HUES64 (cell line): ENCODE results near the gene AGL. TPM values are rescaled to one million over a fixed set of nuclear protein-coding genes. Genes with fewer than 3 reads are reported as not detected.

Experiments used
- H3K27ac ChIP-seq: 2 replicates; pipeline ENCODE4 v1.7.0; 2013; ENCODE audit warnings: low read depth, low read length, inconsistent platforms
- H3K27me3 ChIP-seq: 2 replicates; pipeline ENCODE4 v1.6.1; 2013; ENCODE audit warnings: mild to moderate bottlenecking, low read length; ENCODE audit not compliant: insufficient read depth
- H3K36me3 ChIP-seq: 2 replicates; pipeline ENCODE4 v1.6.1; 2013; ENCODE audit warnings: mild to moderate bottlenecking, low read length; ENCODE audit not compliant: insufficient read depth
- H3K4me1 ChIP-seq: 2 replicates; pipeline ENCODE4 v1.6.1; 2013; ENCODE audit warnings: mild to moderate bottlenecking, low read length, moderate library complexity; ENCODE audit not compliant: insufficient read depth
- H3K4me3 ChIP-seq: 2 replicates; pipeline ENCODE4 v1.5.1; 2013; ENCODE audit warnings: mild to moderate bottlenecking, low read length, moderate library complexity
- H3K9ac ChIP-seq: 2 replicates; pipeline ENCODE4 v1.6.1; 2013; ENCODE audit warnings: mild to moderate bottlenecking, low read depth, low read length
- H3K9me3 ChIP-seq: 2 replicates; pipeline ENCODE4 v1.6.1; 2013; ENCODE audit warnings: low read depth, low read length; ENCODE audit not compliant: insufficient read depth
- WGBS: fragments of 150-250, 120-280 bp; methylation state at CpG from one replicate; pipeline ENCODE4 v1.1.7; 2013; ENCODE audit warnings: missing lambda C conversion rate; 5-methylcytosine and 5-hydroxymethylcytosine counted together
- polyA plus RNA-seq, 2 experiments: library from polyadenylated mRNA; stranded (reverse); fragments of 50-300 nt; gene quantifications; one replicate each; pipeline ENCODE4 v1.2.3, GENCODE V29; 2013

Gene AGL
- polyA plus RNA-seq (2013, experiment 1 of 2): 10.5 TPM
- polyA plus RNA-seq (2013, experiment 2 of 2): 11.7 TPM

DNA sequence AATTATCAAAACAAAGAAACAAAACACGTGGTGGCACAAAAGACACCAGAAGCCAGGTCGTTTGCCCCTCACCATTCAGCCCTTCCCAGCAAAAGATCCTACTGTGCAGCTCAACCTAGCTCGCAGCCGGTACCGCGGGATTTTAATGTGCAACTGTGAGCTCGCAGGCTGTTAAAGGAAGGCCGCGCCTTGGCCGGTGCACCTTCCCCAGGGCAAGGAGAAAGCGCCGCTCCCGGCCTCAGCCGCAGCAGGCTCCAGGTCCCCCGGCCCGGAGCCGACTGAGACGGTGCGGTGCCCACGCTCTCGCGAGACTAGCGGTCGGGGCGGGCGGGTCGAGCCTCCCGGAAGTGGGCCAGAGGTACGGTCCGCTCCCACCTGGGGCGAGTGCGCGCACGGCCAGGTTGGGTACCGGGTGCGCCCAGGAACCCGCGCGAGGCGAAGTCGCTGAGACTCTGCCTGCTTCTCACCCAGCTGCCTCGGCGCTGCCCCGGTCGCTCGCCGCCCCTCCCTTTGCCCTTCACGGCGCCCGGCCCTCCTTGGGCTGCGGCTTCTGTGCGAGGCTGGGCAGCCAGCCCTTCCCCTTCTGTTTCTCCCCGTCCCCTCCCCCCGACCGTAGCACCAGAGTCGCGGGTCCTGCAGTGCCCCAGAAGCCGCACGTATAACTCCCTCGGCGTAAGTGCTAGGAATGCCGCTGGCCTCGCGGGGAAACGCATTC lies at the start of gene AGL:
AGL (plus strand) TSS at position 618 of the 715 bp plus-strand sequence. CDS start 682 bp downstream, outside the sequence.
- WGBS: under 1% methylated on average over 65 of the region's 65 CpGs
- no peaks in the 10 kb centered on the region for H3K27me3 ChIP-seq
- H3K9me3 ChIP-seq: no peaks in the 10 kb centered on the region
- peak within 1 kb of the TSS; percentile 94 for H3K9ac ChIP-seq
- H3K4me3 ChIP-seq: peak within 1 kb of the TSS; percentile 78
- H3K36me3 ChIP-seq: 0 out of 2 replicates have a peak, but pooled peaks cover 10% of the 10 kb centered on the region
- peak within 1 kb of the TSS; percentile 79 for H3K27ac ChIP-seq
- peaks cover 26% of the 10 kb centered on the region for H3K4me1 ChIP-seq

DNA sequence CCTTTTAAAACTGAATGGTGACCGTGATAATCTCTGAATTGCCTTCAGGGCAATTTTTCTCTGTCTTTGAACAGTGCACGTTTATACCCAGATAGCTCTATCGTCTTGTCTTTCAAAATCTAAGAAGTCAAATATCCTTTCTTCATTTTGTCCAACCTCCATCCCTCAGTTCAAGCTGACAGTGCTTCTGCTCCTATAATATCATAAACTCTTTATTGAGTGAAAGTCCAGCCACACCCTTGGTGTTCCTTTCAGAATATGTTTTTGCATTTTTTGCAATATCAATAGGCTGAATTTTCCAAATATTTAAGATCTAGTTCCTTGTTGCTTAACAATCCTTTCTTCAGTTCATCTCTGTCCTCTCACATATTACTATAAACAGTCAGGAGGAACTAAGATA lies 48.6 kb upstream of the AGL start:
- no peaks in the 10 kb centered on the region for H3K27me3 ChIP-seq
- H3K9ac ChIP-seq: no peak overlapping the region
- H3K4me1 ChIP-seq: no peaks in the 10 kb centered on the region
- no peak overlapping the region for H3K4me3 ChIP-seq
- no peak overlapping the region for H3K27ac ChIP-seq
- H3K36me3 ChIP-seq: no peaks in the 10 kb centered on the region
- 92% methylated on average over 3 of the region's 3 CpGs for WGBS
- no peaks in the 10 kb centered on the region for H3K9me3 ChIP-seq

DNA sequence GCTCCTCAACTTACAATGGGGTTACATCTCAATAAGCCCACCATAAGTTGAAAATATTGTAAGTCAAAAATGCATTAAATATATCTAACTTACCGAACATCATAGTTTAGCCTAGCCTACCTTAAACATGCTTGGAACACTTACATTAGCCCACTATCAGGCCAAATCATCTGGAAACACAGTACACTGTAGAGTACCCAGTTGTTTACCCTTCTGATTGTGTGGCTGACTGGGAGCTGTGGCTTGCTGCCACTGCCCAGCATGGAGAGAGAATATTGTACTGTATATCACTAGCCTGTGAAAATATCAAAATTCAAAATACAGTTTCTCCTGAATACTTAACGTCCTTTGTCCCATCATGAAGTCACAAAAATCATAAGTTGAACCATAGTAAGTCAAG lies 43.3 kb upstream of the AGL start:
- H3K4me1 ChIP-seq: peaks cover 7% of the 10 kb centered on the region; the same call in 1 of the 2 replicates
- WGBS: 92% methylated on average over 2 of the region's 2 CpGs
- no peak overlapping the region for H3K27ac ChIP-seq
- no peaks in the 10 kb centered on the region for H3K36me3 ChIP-seq
- H3K9me3 ChIP-seq: no peaks in the 10 kb centered on the region
- H3K27me3 ChIP-seq: no peaks in the 10 kb centered on the region
- no peak overlapping the region for H3K9ac ChIP-seq
- H3K4me3 ChIP-seq: no peak overlapping the region

DNA sequence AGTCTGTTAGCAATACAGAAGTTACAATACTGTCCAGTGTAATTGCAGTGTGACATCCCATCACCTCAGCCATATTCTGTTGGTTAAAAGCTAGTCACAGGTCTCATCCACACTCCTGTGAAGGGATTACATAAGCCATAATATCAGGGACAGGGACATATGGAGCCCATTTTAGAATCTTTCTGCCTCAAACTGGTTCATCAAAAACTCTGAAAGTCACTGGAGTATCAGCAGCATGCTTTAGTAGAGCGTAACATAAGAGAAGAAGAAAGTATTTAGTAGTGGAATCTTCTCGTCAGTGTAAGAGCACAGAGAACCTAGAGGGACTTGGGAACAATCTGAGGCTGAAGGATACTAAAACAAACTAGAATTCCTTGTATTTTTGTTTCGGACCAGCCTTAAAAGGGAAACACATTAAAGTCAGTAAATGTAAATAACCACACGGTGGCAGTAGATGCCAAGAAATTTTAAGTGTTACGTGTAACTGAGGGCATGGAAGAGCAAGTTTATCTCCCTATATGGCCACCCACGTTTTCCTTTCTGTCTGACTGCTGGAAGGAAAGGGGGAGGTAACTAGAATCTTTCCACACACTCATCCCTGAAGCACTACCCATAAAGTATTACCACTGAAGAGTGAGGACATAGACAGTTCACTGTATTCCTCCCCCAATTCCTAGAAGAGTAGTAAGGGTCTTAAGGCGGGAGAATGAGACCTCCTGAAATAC lies 41.6 kb upstream of the AGL start:
- Histone ChIP-seq H3K9me3 (no peaks in the 10 kb centered on the region), H3K27ac (no peak overlapping the region), H3K36me3 (no peaks in the 10 kb centered on the region), H3K9ac (peak overlapping the region; percentile 34; the same call in 1 of the 2 replicates), H3K27me3 (no peaks in the 10 kb centered on the region), H3K4me3 (no peak overlapping the region), H3K4me1 (peaks cover 7% of the 10 kb centered on the region; the same call in 1 of the 2 replicates)
- WGBS: 23% methylated on average over 7 of the region's 7 CpGs

DNA sequence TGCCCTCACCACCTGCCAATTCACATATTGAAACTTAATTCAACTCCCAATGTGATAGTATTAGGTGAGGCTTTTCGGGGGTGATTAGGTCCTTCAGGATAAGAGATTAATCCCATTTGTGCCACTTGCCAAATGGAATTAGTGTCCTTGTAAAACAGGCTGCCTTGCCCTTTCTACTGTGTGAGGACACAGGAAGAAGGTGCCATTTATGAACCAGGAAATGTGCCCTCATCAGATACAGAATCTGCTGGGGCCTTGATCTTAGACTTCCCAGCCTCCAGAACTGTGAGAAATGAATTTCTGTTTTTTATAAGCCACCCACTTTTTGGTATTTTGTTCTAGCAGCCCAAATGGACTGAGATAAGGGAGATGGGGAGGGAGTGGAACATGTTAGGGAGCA lies 39.1 kb upstream of the AGL start:
- peaks cover 7% of the 10 kb centered on the region; the same call in 1 of the 2 replicates for H3K4me1 ChIP-seq
- no peak overlapping the region for H3K27ac ChIP-seq
- WGBS: 62% methylated on average over 1 of the region's 1 CpG
- H3K36me3 ChIP-seq: no peaks in the 10 kb centered on the region
- no peak overlapping the region for H3K9ac ChIP-seq
- H3K4me3 ChIP-seq: no peak overlapping the region
- no peaks in the 10 kb centered on the region for H3K27me3 ChIP-seq
- no peaks in the 10 kb centered on the region for H3K9me3 ChIP-seq

DNA sequence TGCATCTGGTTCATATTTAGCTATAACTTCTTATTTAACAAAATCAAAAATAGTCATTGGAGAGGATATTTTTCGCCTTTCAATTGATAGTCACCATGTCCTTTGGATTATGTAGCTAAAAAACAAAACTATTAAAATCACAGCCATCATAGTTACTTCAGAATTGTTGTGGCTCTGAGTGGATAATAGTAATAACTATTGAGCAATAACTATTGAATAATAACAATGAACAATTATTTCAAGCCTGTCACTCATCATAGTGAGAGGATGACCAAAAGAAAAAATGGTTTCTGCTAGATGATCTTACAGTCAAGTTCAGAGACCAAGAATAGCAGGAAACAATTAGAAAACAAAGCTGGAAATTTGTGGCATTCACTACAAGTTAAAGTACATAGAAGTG lies 38.4 kb upstream of the AGL start:
- Histone ChIP-seq H3K27me3 (no peaks in the 10 kb centered on the region), H3K9ac (no peak overlapping the region), H3K4me1 (peaks cover 7% of the 10 kb centered on the region; the same call in 1 of the 2 replicates), H3K36me3 (no peaks in the 10 kb centered on the region), H3K27ac (no peak overlapping the region), H3K9me3 (no peaks in the 10 kb centered on the region), H3K4me3 (no peak overlapping the region)
- WGBS: no CpG with 5 or more reads among the region's 1 CpG

DNA sequence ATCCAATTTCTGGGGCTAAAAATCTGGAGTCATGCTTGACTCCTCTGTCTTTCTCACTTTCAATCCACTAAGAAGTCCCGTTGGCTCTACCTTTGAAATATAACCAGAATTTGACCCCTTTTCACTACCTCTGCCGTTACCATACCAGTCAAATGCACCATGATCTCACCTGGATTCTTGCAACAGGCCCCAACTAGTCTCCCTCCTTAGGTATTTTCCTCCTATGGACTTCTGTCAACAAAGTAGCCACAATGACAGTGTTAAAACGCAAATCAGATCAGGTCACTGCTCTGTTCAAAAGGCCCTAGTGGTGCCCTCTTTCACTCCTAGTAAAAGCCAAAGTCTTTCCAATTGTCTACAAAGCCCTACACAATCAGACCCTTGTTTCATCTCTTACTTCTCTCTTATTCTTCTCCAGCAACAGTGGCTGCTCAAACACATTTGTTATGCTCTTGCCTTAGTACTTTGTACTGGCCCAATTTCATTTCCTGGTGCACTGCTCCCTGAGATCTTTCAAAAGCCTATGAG lies 35.7 kb upstream of the AGL start:
- Histone ChIP-seq H3K27me3 (no peaks in the 10 kb centered on the region), H3K9ac (no peak overlapping the region), H3K4me3 (no peak overlapping the region), H3K36me3 (no peaks in the 10 kb centered on the region), H3K9me3 (no peaks in the 10 kb centered on the region), H3K4me1 (no peaks in the 10 kb centered on the region), H3K27ac (no peak overlapping the region)
- WGBS: 90% methylated on average over 3 of the region's 3 CpGs

DNA sequence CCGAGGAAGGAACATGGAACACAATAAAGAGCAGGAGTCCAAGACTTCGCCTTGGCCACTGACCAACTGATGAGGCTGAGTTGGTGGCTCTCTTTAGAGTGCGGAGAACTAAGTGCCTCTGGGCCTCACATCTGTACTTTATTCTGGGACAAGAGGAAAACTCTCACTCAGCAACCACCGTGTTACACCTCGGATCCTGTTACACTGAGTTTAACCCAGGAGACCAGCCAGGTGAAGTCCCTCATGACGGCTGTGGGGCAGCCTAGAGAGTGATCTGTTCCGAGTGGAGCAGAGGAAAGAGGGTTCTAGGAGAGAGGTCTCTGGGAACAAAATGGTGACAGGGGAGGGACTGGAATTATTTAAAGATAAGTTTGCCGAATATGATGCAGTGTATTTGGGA lies 33.5 kb upstream of the AGL start:
- H3K27me3 ChIP-seq: no peaks in the 10 kb centered on the region
- 85% methylated on average over 7 of the region's 8 CpGs for WGBS
- H3K9ac ChIP-seq: no peak overlapping the region
- no peak overlapping the region for H3K4me3 ChIP-seq
- no peaks in the 10 kb centered on the region for H3K4me1 ChIP-seq
- no peaks in the 10 kb centered on the region for H3K9me3 ChIP-seq
- H3K27ac ChIP-seq: no peak overlapping the region
- H3K36me3 ChIP-seq: no peaks in the 10 kb centered on the region

DNA sequence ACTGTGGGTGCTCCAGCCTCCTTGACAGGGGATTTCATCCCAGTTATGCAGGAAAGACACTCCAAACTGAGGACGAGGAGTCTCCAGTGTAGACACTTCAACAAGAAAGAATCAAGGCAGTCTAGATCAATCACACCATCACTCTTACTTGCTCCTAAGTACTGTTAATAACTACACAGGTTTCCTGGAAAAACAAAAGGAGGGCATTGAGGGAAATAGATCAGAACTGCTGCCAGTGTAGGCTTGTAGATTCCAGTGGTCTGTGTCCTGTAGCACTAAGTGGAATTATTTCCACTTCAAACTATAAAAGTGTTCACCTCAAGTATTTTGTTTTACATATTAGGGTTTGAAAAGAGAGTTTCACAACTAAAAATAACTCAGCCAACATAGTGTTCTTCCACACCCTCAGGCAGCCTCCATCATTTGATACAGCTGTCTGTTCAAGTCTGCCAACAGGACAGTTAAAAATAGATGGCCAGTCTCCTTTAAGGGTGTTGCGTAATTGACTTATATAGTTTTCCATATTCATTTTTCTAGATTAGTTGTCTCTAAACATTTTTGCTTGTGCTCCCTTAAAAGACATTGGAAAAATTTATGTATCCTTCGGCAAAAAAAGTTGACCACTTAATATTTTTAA lies 32.0 kb upstream of the AGL start:
- Histone ChIP-seq H3K9me3 (no peaks in the 10 kb centered on the region), H3K4me1 (no peaks in the 10 kb centered on the region), H3K36me3 (no peaks in the 10 kb centered on the region), H3K27me3 (no peaks in the 10 kb centered on the region), H3K4me3 (no peak overlapping the region), H3K9ac (no peak overlapping the region), H3K27ac (no peak overlapping the region)
- WGBS: 87% methylated on average over 1 of the region's 3 CpGs

DNA sequence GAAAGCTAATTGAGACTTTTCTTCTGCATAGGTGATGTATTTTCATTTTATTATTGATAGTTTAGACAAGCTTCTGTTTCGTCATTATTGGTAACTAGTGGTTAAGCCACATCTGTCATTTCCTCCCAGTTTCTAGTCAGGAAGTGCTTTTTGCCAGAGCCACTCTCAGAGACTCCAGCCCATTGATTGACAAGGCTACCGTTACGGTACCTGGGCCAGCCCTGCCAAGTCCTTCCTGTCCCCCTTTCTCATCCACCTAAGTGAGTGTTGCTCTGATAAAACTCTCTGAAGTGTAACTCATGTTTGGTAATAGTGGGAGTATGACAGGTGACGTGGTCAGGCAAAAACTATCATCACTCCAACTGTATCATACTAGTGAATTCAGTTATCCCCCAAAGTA lies 29.6 kb upstream of the AGL start:
- Histone ChIP-seq H3K36me3 (no peaks in the 10 kb centered on the region), H3K9me3 (peaks cover 6% of the 10 kb centered on the region; the same call in 1 of the 2 replicates), H3K27ac (no peak overlapping the region), H3K4me1 (no peaks in the 10 kb centered on the region), H3K9ac (no peak overlapping the region), H3K4me3 (no peak overlapping the region), H3K27me3 (no peaks in the 10 kb centered on the region)
- 64% methylated on average over 3 of the region's 4 CpGs for WGBS

DNA sequence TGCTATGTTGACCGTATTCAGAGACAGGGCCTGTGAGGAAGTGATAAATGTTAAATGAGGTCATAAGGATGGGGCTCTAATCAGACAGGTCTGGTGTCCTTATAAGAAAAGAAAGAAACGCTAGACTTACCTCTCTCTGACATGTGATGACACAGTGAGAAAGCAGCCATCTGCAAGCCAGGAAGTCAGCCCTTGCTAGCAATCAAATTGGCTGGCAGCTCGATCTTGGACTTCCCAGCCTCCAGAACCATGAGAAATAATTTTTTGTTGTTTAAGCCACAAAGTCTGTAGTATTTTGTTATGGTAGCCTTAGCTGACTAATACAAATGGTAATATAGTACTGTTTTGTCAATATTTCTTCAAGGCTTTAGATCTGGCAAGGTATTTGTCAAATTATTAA lies 25.1 kb upstream of the AGL start:
- Histone ChIP-seq H3K36me3 (no peaks in the 10 kb centered on the region), H3K4me3 (no peak overlapping the region), H3K27me3 (no peaks in the 10 kb centered on the region), H3K27ac (no peak overlapping the region), H3K9me3 (peaks cover 6% of the 10 kb centered on the region; the same call in 1 of the 2 replicates), H3K9ac (no peak overlapping the region), H3K4me1 (no peaks in the 10 kb centered on the region)
- WGBS: 97% methylated on average over 3 of the region's 3 CpGs
